ENCODE data around the gene CD82.

Gene CD82

GRCh38 chr11:44625759-44626523 lies 60.5 kb downstream of the CD82 start:
- no peak overlapping the region for H3K4me2 ChIP-seq (ENCODE audit: low read depth, low read length, poor library complexity, severe bottlenecking)
- H3K27me3 ChIP-seq (ENCODE audit: low read length), result no peaks in the 10 kb centered on the region
- no peaks in the 10 kb centered on the region for H3K9me2 ChIP-seq (replicated peaks; ENCODE audit: insufficient read depth, low read length)
- no peaks in the 10 kb centered on the region for H3F3A ChIP-seq (ENCODE audit: insufficient read depth)
- H3K4me3 ChIP-seq (ENCODE audit: insufficient read depth, low read length, poor library complexity, severe bottlenecking), result no peak overlapping the region
- no peak overlapping the region for H3K27ac ChIP-seq (ENCODE audit: low read depth, low read length)
- H2AFZ ChIP-seq (ENCODE audit: low read depth, low read length, severe bottlenecking), result no peak overlapping the region
- no peaks in the 10 kb centered on the region for H3K79me2 ChIP-seq (ENCODE audit: insufficient read depth, low read length)
- no peak overlapping the region for H3K9ac ChIP-seq (ENCODE audit: low read length)
- H3K36me3 ChIP-seq (ENCODE audit: low read length), result no peaks in the 10 kb centered on the region
- no peaks in the 10 kb centered on the region for H3K9me3 ChIP-seq (ENCODE audit: insufficient read depth, low read length)
- no peaks in the 10 kb centered on the region for H4K20me1 ChIP-seq (ENCODE audit: low read depth, low read length)
- TF ChIP-seq CTCF (IDR thresholded peaks at IDR 0.05; ENCODE audit: insufficient read depth, low read length, poor library complexity, severe bottlenecking) (no peak), EZH2phosphoT487 (conservative IDR thresholded peaks at IDR 0.05; ENCODE audit: low read length) (no peak)

DNA sequence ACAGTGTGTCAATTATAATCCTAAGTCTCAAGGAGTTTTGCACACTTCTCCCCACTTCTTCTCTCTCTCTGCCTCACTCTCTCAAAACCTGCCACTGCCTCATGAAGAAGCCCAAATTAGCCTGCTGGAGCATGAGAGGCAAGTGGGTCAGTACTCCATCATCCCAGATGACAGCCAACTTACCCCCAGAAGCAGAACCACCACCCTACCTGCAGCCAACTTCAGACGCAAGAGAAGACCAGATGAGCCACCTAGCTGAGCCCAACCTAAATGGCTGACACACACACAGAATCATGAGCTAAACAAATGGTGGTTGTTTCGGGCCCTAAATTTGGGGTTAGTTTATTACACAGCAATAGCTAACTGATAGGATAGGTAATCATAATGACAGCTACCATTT lies 61.2 kb downstream of the CD82 start:
- Histone ChIP-seq H3K27me3 (ENCODE audit: low read length) (no peaks in the 10 kb centered on the region), H3K4me3 (ENCODE audit: insufficient read depth, low read length, poor library complexity, severe bottlenecking) (no peak overlapping the region), H3K27ac (ENCODE audit: low read depth, low read length) (no peak overlapping the region), H3K4me2 (ENCODE audit: low read depth, low read length, poor library complexity, severe bottlenecking) (no peak overlapping the region), H3K9me3 (ENCODE audit: insufficient read depth, low read length) (no peaks in the 10 kb centered on the region), H2AFZ (ENCODE audit: low read depth, low read length, severe bottlenecking) (no peak overlapping the region), H3K9me2 (replicated peaks; ENCODE audit: insufficient read depth, low read length) (no peaks in the 10 kb centered on the region), H3K9ac (ENCODE audit: low read length) (no peak overlapping the region), H3K79me2 (ENCODE audit: insufficient read depth, low read length) (no peaks in the 10 kb centered on the region), H3K36me3 (ENCODE audit: low read length) (no peaks in the 10 kb centered on the region), H4K20me1 (ENCODE audit: low read depth, low read length) (no peaks in the 10 kb centered on the region), H3F3A (ENCODE audit: insufficient read depth) (no peaks in the 10 kb centered on the region)
- TF ChIP-seq CTCF (IDR thresholded peaks at IDR 0.05; ENCODE audit: insufficient read depth, low read length, poor library complexity, severe bottlenecking) (no peak), EZH2phosphoT487 (conservative IDR thresholded peaks at IDR 0.05; ENCODE audit: low read length) (no peak)

DNA sequence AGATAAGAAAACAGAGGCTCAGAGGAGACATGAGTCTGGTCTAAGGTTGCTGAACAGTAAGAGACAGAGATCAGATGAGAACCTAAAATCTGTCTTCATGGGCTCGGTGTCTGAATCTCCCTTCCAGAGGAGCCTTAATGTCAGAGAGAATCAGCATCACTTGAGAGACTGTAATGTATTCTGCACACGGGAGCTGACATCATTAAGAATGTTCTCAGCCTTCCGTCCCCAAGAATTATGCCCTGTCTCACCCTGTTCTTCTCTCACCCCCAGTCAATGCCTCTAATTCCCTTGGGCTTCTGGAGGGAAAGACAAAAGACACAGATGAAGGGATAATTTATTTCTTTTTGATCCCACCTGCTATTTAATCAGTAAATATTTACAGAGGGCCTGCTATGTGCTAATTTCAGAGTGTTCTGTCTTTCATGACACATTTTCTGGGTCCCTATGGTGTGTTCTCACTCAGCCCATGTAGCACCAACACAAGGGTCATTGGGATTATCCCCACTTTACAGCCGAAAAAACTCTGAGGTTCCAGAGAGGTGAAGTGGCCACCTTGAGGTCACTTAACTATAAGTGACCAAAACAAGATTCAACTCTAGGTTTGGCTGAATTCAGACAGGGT lies 61.8 kb downstream of the CD82 start:
- H3K4me3 ChIP-seq (ENCODE audit: insufficient read depth, low read length, poor library complexity, severe bottlenecking), result no peak overlapping the region
- no peak overlapping the region for H3K9ac ChIP-seq (ENCODE audit: low read length)
- no peaks in the 10 kb centered on the region for H3K36me3 ChIP-seq (ENCODE audit: low read length)
- H3K9me3 ChIP-seq (ENCODE audit: insufficient read depth, low read length), result no peaks in the 10 kb centered on the region
- H3K79me2 ChIP-seq (ENCODE audit: insufficient read depth, low read length), result no peaks in the 10 kb centered on the region
- H3F3A ChIP-seq (ENCODE audit: insufficient read depth), result no peaks in the 10 kb centered on the region
- H3K27ac ChIP-seq (ENCODE audit: low read depth, low read length), result no peak overlapping the region
- no peaks in the 10 kb centered on the region for H4K20me1 ChIP-seq (ENCODE audit: low read depth, low read length)
- no peak overlapping the region for H3K4me2 ChIP-seq (ENCODE audit: low read depth, low read length, poor library complexity, severe bottlenecking)
- no peaks in the 10 kb centered on the region for H3K27me3 ChIP-seq (ENCODE audit: low read length)
- no peaks in the 10 kb centered on the region for H3K9me2 ChIP-seq (replicated peaks; ENCODE audit: insufficient read depth, low read length)
- H2AFZ ChIP-seq (ENCODE audit: low read depth, low read length, severe bottlenecking), result no peak overlapping the region
- no peak for TF ChIP-seq EZH2phosphoT487 (conservative IDR thresholded peaks at IDR 0.05; ENCODE audit: low read length)
- no peak for TF ChIP-seq CTCF (IDR thresholded peaks at IDR 0.05; ENCODE audit: insufficient read depth, low read length, poor library complexity, severe bottlenecking)

Data from SU-DHL-6 (cell line).